Esophagus (tissue), 2 donors: ENCODE results near the gene PLOD3. TPM values are rescaled to one million over a fixed set of nuclear protein-coding genes. Genes with fewer than 3 reads are reported as not detected.

Experiments
- H3K27ac ChIP-seq, 2 donors: one replicate each; pipeline ENCODE4 v1.5.1; 2013; ENCODE audit warnings: low read depth in 2 of 2, mild to moderate bottlenecking in 2 of 2, inconsistent platforms in 1 of 2, low read length in 1 of 2, moderate library complexity in 1 of 2
- H3K27me3 ChIP-seq, 2 donors: one replicate each; pipeline ENCODE4 v1.6.1; 2013; ENCODE audit warnings: low read length in 2 of 2, control low read depth in 1 of 2, mild to moderate bottlenecking in 1 of 2; ENCODE audit not compliant: insufficient read depth in 2 of 2, control insufficient read depth in 1 of 2
- H3K36me3 ChIP-seq, 2 donors: one replicate each; pipeline ENCODE4 v1.6.1; 2013; ENCODE audit warnings: low read length in 1 of 2; ENCODE audit not compliant: control insufficient read depth in 2 of 2, insufficient read depth in 2 of 2
- H3K4me1 ChIP-seq, 2 donors: one replicate each; pipeline ENCODE4 v1.6.1; 2013; ENCODE audit warnings: low read length in 1 of 2; ENCODE audit not compliant: control insufficient read depth in 2 of 2, insufficient read depth in 2 of 2
- H3K4me3 ChIP-seq, 2 donors: one replicate each; pipeline ENCODE4 v1.5.1; 2013; ENCODE audit warnings: low read length in 2 of 2, mild to moderate bottlenecking in 2 of 2, low read depth in 1 of 2, moderate library complexity in 1 of 2
- H3K9me3 ChIP-seq, 2 donors: one replicate each; pipeline ENCODE4 v1.6.1; 2013; ENCODE audit warnings: mild to moderate bottlenecking in 2 of 2, low read depth in 1 of 2, low read length in 1 of 2, moderate library complexity in 1 of 2; ENCODE audit not compliant: control insufficient read depth in 2 of 2, insufficient read depth in 1 of 2
- WGBS, 2 donors: extraction: QIAGEN DNeasy Blood & Tissue Kit; methylation state at CpG; one replicate each; pipeline ENCODE4 v1.1.7; 2013; 5-methylcytosine and 5-hydroxymethylcytosine counted together
- polyA plus RNA-seq, 2 donors: library from polyadenylated mRNA; stranded (reverse); fragments of 200-250 nt; gene quantifications; one replicate each; pipeline ENCODE4 v1.2.3, GENCODE V29; 2013
- donor health status: healthy with polysubstance abuse.
- donor health status: Bipolar disorder and iron deficiency.

Gene PLOD3
- polyA plus RNA-seq, 2 donors, result 9.2 to 9.7 TPM

GRCh38 chr7:101186844-101187428 is 30.4 kb downstream of the PLOD3 start:
- 85 to 86% methylated on average over 4 of the region's 4 CpGs for WGBS, 2 donors

GRCh38 chr7:101186194-101186593 is 31.2 kb downstream of the PLOD3 start:
- no peaks in the 10 kb centered on the region for H3K36me3 ChIP-seq
- H3K27me3 ChIP-seq, result no peaks in the 10 kb centered on the region
- H3K4me3 ChIP-seq, result no peak overlapping the region
- H3K27ac ChIP-seq, result no peak overlapping the region
- 63 to 66% methylated on average over 6 of the region's 6 CpGs for WGBS, 2 donors
- H3K9me3 ChIP-seq, result no peaks in the 10 kb centered on the region
- no peaks in the 10 kb centered on the region for H3K4me1 ChIP-seq

More at GRCh38 chr7:101186844-101187428, 30.4 kb downstream of the PLOD3 start:
- no peaks in the 10 kb centered on the region for H3K36me3 ChIP-seq
- H3K4me1 ChIP-seq, result no peaks in the 10 kb centered on the region
- H3K27ac ChIP-seq, result no peak overlapping the region
- H3K9me3 ChIP-seq, result no peaks in the 10 kb centered on the region
- no peaks in the 10 kb centered on the region for H3K27me3 ChIP-seq
- H3K4me3 ChIP-seq, result no peak overlapping the region

GRCh38 chr7:101185258-101185839 is 32.0 kb downstream of the PLOD3 start:
- H3K4me1 ChIP-seq, result no peaks in the 10 kb centered on the region
- H3K9me3 ChIP-seq, result no peaks in the 10 kb centered on the region
- 44 to 50% methylated on average over 5 of the region's 5 CpGs for WGBS, 2 donors
- no peak overlapping the region for H3K27ac ChIP-seq
- H3K27me3 ChIP-seq, result peaks cover 0 to 4% of the 10 kb centered on the region in 2 donors
- no peaks in the 10 kb centered on the region for H3K36me3 ChIP-seq
- H3K4me3 ChIP-seq, result no peak overlapping the region

- Histone ChIP-seq H3K36me3 (no peaks in the 10 kb centered on the region), H3K9me3 (no peaks in the 10 kb centered on the region), H3K4me1 (peaks cover 0 to 3% of the 10 kb centered on the region in 2 donors), H3K4me3 (no peak within 1 kb of the TSS), H3K27me3 (peaks cover 4 to 19% of the 10 kb centered on the region in 2 donors), H3K27ac (no peak within 1 kb of the TSS)
- WGBS, 2 donors, result 3 to 4% methylated on average over 55 to 56 of the region's 56 CpGs
Measured at GRCh38 chr7:101180130-101180755, 37.1 kb downstream of the PLOD3 start, which contains the start of gene NAT16. Gene NAT16, minus strand, starts transcription at chr7:101180293. Its CDS starts 5,486 bp downstream, at chr7:101174807.

- H3K27me3 ChIP-seq, result peaks cover 4 to 20% of the 10 kb centered on the region in 2 donors
- no peaks in the 10 kb centered on the region for H3K9me3 ChIP-seq
- peaks cover 0 to 3% of the 10 kb centered on the region in 2 donors for H3K4me1 ChIP-seq
- no peak overlapping the region for H3K4me3 ChIP-seq
- WGBS, 2 donors, result 3 to 4% methylated on average over 24 to 27 of the region's 27 CpGs
- H3K36me3 ChIP-seq, result no peaks in the 10 kb centered on the region
- H3K27ac ChIP-seq, result no peak overlapping the region
Measured at GRCh38 chr7:101179713-101180112, 37.7 kb downstream of the PLOD3 start.

GRCh38 chr7:101179117-101179516 is 38.3 kb downstream of the PLOD3 start:
- no peaks in the 10 kb centered on the region for H3K36me3 ChIP-seq
- H3K27ac ChIP-seq, result no peak overlapping the region
- H3K4me3 ChIP-seq, result no peak overlapping the region
- no peaks in the 10 kb centered on the region for H3K9me3 ChIP-seq
- peaks cover 4 to 25% of the 10 kb centered on the region in 2 donors for H3K27me3 ChIP-seq
- H3K4me1 ChIP-seq, result peaks cover 0 to 6% of the 10 kb centered on the region in 2 donors
- 2 to 4% methylated on average over 19 to 20 of the region's 20 CpGs for WGBS, 2 donors

- H3K4me1 ChIP-seq, result peaks cover 1 to 10% of the 10 kb centered on the region in 2 donors
- 54 to 57% methylated on average over 2 of the region's 2 CpGs for WGBS, 2 donors
- peaks cover 5 to 37% of the 10 kb centered on the region in 2 donors for H3K27me3 ChIP-seq
- no peaks in the 10 kb centered on the region for H3K36me3 ChIP-seq
- no peak overlapping the region for H3K27ac ChIP-seq
- peaks cover 0 to 2% of the 10 kb centered on the region in 2 donors for H3K9me3 ChIP-seq
- no peak overlapping the region for H3K4me3 ChIP-seq
Measured at GRCh38 chr7:101177644-101178043, 39.7 kb downstream of the PLOD3 start.

- Histone ChIP-seq H3K4me1 (peaks cover 8 to 16% of the 10 kb centered on the region in 2 donors), H3K36me3 (no peaks in the 10 kb centered on the region), H3K27me3 (peaks cover 8 to 52% of the 10 kb centered on the region in 2 donors), H3K4me3 (no peak overlapping the region), H3K27ac (no peak overlapping the region), H3K9me3 (peaks cover 0 to 2% of the 10 kb centered on the region in 2 donors)
- WGBS, 2 donors, result 32 to 44% methylated on average over 3 of the region's 3 CpGs
Measured at GRCh38 chr7:101175664-101176063, 41.7 kb downstream of the PLOD3 start.

GRCh38 chr7:101174322-101174854 is 43.0 kb downstream of the PLOD3 start:
- no peak overlapping the region for H3K27ac ChIP-seq
- peaks cover 8 to 17% of the 10 kb centered on the region in 2 donors for H3K4me1 ChIP-seq
- peaks cover 0 to 2% of the 10 kb centered on the region in 2 donors for H3K9me3 ChIP-seq
- H3K4me3 ChIP-seq, result no peak overlapping the region
- WGBS, 2 donors, result 6 to 11% methylated on average over 28 of the region's 28 CpGs
- peaks cover 5 to 49% of the 10 kb centered on the region in 2 donors for H3K27me3 ChIP-seq
- no peaks in the 10 kb centered on the region for H3K36me3 ChIP-seq
